Esophagus muscularis mucosa (tissue), 4 donors: ENCODE measurements around the gene DSTYK. TPM values are rescaled to one million over a fixed set of nuclear protein-coding genes. Genes with fewer than 3 reads are reported as not detected.

ENCODE experiments used
- DNase-seq: peaks from one replicate; pipeline ENCODE4 v3.0.0-alpha.2; 2017; ENCODE audit errors: extremely low spot score
- H3K27ac ChIP-seq, 4 donors: fragments of 200-600 bp; sonication (generic); replicated peaks in 1 of 4; 1 replicate in 3 of 4; 2 replicates in 1 of 4; pipeline ENCODE4 v1.5.1; 2016 to 2019; ENCODE audit warnings: mild to moderate bottlenecking in 1 of 4
- H3K27me3 ChIP-seq, 4 donors: fragments of 200-600 bp; sonication (generic); one replicate each; pipeline versions ENCODE4 v1.5.1 to v1.6.0; 2016 to 2019
- H3K36me3 ChIP-seq, 4 donors: fragments of 200-600 bp; sonication (generic); one replicate each; pipeline ENCODE4 v1.5.1; 2016 to 2019
- H3K4me1 ChIP-seq, 4 donors: fragments of 200-600 bp; sonication (generic); one replicate each; pipeline ENCODE4 v1.5.1; 2016 to 2019
- H3K4me3 ChIP-seq, 4 donors: fragments of 200-600 bp; sonication (generic); 1 replicate in 2 of 4; 2 replicates in 2 of 4; pipeline ENCODE4 v1.5.1; 2016 to 2019; ENCODE audit warnings: mild to moderate bottlenecking in 4 of 4, moderate library complexity in 1 of 4
- H3K9me3 ChIP-seq, 4 donors: fragments of 200-600 bp; sonication (generic); 1 replicate in 3 of 4; 2 replicates in 1 of 4; pipeline ENCODE4 v1.5.1; 2016 to 2019
- CTCF ChIP-seq, 3 experiments: fragments of 200-600 bp in 2 of 3; fragments of 450-650 bp in 1 of 3; sonication (generic) in 2 of 3; IDR thresholded peaks; one replicate each; pipeline ENCODE4 v1.5.1; 2017 to 2019; ENCODE audit warnings: antibody characterized with exemption in 3 of 3, mild to moderate bottlenecking in 2 of 3, moderate library complexity in 1 of 3
- EP300 ChIP-seq: sonication (generic); formaldehyde crosslinking; IDR thresholded peaks from one replicate; pipeline ENCODE4 v1.6.1; 2017; ENCODE audit warnings: antibody characterized with exemption
- POLR2A ChIP-seq: fragments of 450-650 bp; IDR thresholded peaks from one replicate; pipeline ENCODE4 v1.6.1; 2017; ENCODE audit warnings: antibody characterized with exemption, moderate library complexity, mild to moderate bottlenecking, low read depth
- POLR2AphosphoS5 ChIP-seq, 2 donors: sonication (generic); formaldehyde crosslinking; IDR thresholded peaks; one replicate each; pipeline ENCODE4 v1.6.1; 2017; ENCODE audit warnings: antibody characterized with exemption in 2 of 2
- WGBS: methylation state at CpG from one replicate; pipeline ENCODE4 v1.1.5; 2018; 5-methylcytosine and 5-hydroxymethylcytosine counted together
- intact Hi-C: fragments of 100-400 bp; cut with DNase I; formaldehyde crosslinking; loops from one replicate; pipeline ENCODE4 v1.15.1; 2023
- total RNA-seq, 4 donors: library from RNA; depleted of rRNA; stranded (reverse); fragments of >200 nt; gene quantifications; one replicate each; pipeline versions ENCODE4 v1.1.0 to v1.2.1, GENCODE V29; 2016

The DSTYK gene
- total RNA-seq, 4 donors from 2014 or later: 12.0 to 16.1 (median 13.9) TPM

GRCh38 chr1:205247130-205247921, 35.8 kb upstream of the DSTYK start:
- no peak overlapping the region for H3K4me3 ChIP-seq
- intact Hi-C loops: no loop called here
- H3K27ac ChIP-seq: peak overlapping the region; percentile 25 to 37 (median 34)
- H3K36me3 ChIP-seq: no peaks in the 10 kb centered on the region
- H3K9me3 ChIP-seq: no peaks in the 10 kb centered on the region
- WGBS: 36% methylated on average over 9 of the region's 9 CpGs
- peaks cover 28 to 62% (median 60%) of the 10 kb centered on the region in 4 donors for H3K4me1 ChIP-seq
- no peaks in the 10 kb centered on the region for H3K27me3 ChIP-seq
- DNase-seq: no peak
- TF ChIP-seq EP300 (no peak), POLR2A (no peak), POLR2AphosphoS5 (IDR thresholded peaks at IDR 0.05) (no peak), CTCF (IDR thresholded peaks at IDR 0.05) (no peak)

- no peak for DNase-seq
- WGBS: 87% methylated on average over 10 of the region's 10 CpGs
- peaks cover 2 to 5% (median 5%) of the 10 kb centered on the region in 4 donors for H3K36me3 ChIP-seq
- H3K27ac ChIP-seq: peak overlapping the region in 3 of 4 donors; percentile 25 to 35 (median 33)
- peaks cover 28 to 54% (median 52%) of the 10 kb centered on the region in 4 donors for H3K4me1 ChIP-seq
- H3K4me3 ChIP-seq: no peak overlapping the region
- no peaks in the 10 kb centered on the region for H3K27me3 ChIP-seq
- intact Hi-C loops: no loop called here
- H3K9me3 ChIP-seq: no peaks in the 10 kb centered on the region
- TF ChIP-seq POLR2A: no peak
- no peak for TF ChIP-seq EP300
- TF ChIP-seq POLR2AphosphoS5 (IDR thresholded peaks at IDR 0.05): no peak
- TF ChIP-seq CTCF (IDR thresholded peaks at IDR 0.05): no peak
These were observed 35.0 kb upstream of the DSTYK start for GRCh38 chr1:205246351-205247119.

DNA sequence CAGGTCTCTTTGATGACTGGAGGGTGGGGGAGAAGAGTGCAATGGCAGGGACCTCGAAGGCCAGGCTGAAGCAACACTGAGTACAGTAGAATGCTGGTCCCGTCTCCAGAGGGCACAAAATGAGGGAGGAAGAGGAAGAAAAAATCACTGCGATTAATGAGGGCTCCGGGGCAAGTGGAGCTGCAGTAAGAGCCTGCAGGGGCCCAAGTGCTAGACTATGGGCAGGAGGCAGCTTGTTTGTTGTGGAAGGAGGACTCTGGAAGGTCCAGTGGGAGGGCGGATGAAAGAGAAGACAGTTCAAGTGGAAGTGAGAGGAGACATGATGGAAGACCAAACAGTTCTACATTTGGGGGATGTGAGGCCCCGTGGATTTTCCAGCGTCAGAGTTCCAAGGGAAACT, 33.6 kb upstream of the DSTYK start:
- H3K36me3 ChIP-seq: peaks cover 2 to 9% (median 7%) of the 10 kb centered on the region in 4 donors
- WGBS: 89% methylated on average over 7 of the region's 7 CpGs
- no peaks in the 10 kb centered on the region for H3K9me3 ChIP-seq
- H3K27me3 ChIP-seq: no peaks in the 10 kb centered on the region
- no peak for DNase-seq
- TF ChIP-seq EP300 (no peak), POLR2A (no peak), CTCF (IDR thresholded peaks at IDR 0.05) (no peak), POLR2AphosphoS5 (IDR thresholded peaks at IDR 0.05) (no peak)
- H3K4me1 ChIP-seq: peaks cover 28 to 40% (median 39%) of the 10 kb centered on the region in 4 donors
- no peak overlapping the region for H3K4me3 ChIP-seq
- no peak overlapping the region for H3K27ac ChIP-seq
- intact Hi-C loops: no loop called here

DNA sequence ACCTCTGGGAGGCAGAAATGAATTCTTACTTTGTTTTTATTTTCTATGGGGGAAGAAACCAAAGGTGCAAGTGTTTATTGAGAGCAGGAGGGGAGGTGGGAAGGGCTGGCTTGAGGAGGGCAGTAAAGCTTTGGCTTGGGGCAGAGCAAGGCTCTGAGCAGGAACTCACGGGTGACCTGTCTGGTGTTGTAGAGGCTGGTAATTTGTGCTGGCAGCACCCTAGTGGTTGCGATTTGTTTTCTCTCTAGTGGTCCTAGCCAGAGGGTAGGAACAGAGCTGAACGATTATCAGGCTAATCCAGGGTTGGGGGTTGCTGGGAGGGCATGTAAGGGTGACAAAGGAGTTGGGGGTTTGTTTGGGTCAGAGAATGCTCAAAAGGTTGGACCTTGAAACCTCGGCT, 32.9 kb upstream of the DSTYK start:
- peaks cover 24 to 33% (median 32%) of the 10 kb centered on the region in 4 donors for H3K4me1 ChIP-seq
- intact Hi-C loops: no loop called here
- no peak overlapping the region for H3K27ac ChIP-seq
- H3K36me3 ChIP-seq: peaks cover 2 to 9% (median 7%) of the 10 kb centered on the region in 4 donors
- no peaks in the 10 kb centered on the region for H3K27me3 ChIP-seq
- WGBS: 94% methylated on average over 4 of the region's 4 CpGs
- H3K9me3 ChIP-seq: no peaks in the 10 kb centered on the region
- no peak for TF ChIP-seq EP300
- no peak for TF ChIP-seq POLR2AphosphoS5 (IDR thresholded peaks at IDR 0.05)
- TF ChIP-seq CTCF (IDR thresholded peaks at IDR 0.05): no peak
- no peak for TF ChIP-seq POLR2A
- H3K4me3 ChIP-seq: no peak overlapping the region
- no peak for DNase-seq
